ENCODE data around the gene MRPS6.
A peak's percentile ranks its signal among the peaks of the same experiment; 100 is the strongest.

The MRPS6 gene

GRCh38 chr21:34073032-34073748 lies at the start of gene MRPS6, which contains the start of gene SLC5A3:
TSS of gene MRPS6 (plus strand) at chr21:34073578. CDS start at chr21:34073701, 123 bp downstream.
TSS of gene SLC5A3 (plus strand) at chr21:34073578. CDS start at chr21:34095199, 21,621 bp downstream.
- H3K4me1 ChIP-seq (ENCODE audit: control insufficient read depth in 1 of 2, insufficient read depth in 1 of 2, low read depth in 1 of 2, low read length in 1 of 2), result peaks cover 29 to 35% of the 10 kb centered on the region in 2 experiments
- peaks cover 7% of the 10 kb centered on the region for H3K27me3 ChIP-seq
- H3K27ac ChIP-seq, result peak within 1 kb of the TSS; percentile 86
- H3K36me3 ChIP-seq, result no peaks in the 10 kb centered on the region
- H3K4me3 ChIP-seq (ENCODE audit: low read depth in 1 of 2, low read length in 1 of 2), result peak within 1 kb of the TSS; percentile 73 to 81
- no peaks in the 10 kb centered on the region for H3K9me3 ChIP-seq
- TF ChIP-seq, protein P1, sequence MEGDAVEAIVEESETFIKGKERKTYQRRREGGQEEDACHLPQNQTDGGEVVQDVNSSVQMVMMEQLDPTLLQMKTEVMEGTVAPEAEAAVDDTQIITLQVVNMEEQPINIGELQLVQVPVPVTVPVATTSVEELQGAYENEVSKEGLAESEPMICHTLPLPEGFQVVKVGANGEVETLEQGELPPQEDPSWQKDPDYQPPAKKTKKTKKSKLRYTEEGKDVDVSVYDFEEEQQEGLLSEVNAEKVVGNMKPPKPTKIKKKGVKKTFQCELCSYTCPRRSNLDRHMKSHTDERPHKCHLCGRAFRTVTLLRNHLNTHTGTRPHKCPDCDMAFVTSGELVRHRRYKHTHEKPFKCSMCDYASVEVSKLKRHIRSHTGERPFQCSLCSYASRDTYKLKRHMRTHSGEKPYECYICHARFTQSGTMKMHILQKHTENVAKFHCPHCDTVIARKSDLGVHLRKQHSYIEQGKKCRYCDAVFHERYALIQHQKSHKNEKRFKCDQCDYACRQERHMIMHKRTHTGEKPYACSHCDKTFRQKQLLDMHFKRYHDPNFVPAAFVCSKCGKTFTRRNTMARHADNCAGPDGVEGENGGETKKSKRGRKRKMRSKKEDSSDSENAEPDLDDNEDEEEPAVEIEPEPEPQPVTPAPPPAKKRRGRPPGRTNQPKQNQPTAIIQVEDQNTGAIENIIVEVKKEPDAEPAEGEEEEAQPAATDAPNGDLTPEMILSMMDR (IDR thresholded peaks at IDR 0.05), result peak; percentile 9

DNA sequence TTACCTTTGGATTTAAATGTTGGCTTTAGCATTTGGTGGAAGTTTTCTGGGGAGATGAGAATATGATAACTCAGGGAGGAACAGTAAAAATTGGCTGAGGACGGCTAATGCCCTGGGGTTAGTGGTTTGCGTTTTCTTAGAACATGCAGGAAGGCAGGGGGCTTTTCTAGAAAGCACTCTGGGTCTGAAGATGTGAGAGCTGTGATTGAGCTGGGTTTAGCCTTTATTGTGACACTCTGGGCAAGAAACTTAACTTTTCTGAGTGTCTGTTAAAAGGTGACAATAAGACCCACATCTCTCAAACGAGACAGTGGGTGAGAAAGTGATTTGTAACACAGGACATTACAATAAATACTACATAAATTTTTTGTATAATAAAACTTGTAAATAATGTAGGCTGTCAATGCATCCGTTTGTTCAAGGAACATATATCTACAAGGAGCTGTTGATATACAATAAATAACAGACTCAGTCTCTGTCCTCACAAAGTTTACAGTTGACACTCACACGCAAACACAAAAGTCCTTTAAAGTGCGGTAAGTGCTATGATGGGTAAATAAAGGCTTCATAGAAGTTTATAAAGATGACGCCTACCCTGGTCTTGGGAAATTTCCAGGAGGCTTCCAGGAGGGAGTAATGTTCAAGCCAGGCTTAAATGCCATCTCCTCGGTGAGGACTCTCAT lies 49.5 kb upstream of the MRPS6 start:
- TF ChIP-seq, protein P1 (IDR thresholded peaks at IDR 0.05), result no peak
- Histone ChIP-seq H3K36me3 (no peaks in the 10 kb centered on the region), H3K27ac (no peak overlapping the region), H3K27me3 (no peaks in the 10 kb centered on the region), H3K9me3 (no peaks in the 10 kb centered on the region), H3K4me3 (ENCODE audit: low read depth in 1 of 2, low read length in 1 of 2) (no peak overlapping the region), H3K4me1 (ENCODE audit: control insufficient read depth in 1 of 2, insufficient read depth in 1 of 2, low read depth in 1 of 2, low read length in 1 of 2) (peaks cover 10 to 29% of the 10 kb centered on the region in 2 experiments)

GRCh38 chr21:34024374-34024693 lies 49.0 kb upstream of the MRPS6 start:
- TF ChIP-seq, protein P1 (IDR thresholded peaks at IDR 0.05), result no peak
- Histone ChIP-seq H3K27ac (no peak overlapping the region), H3K9me3 (no peaks in the 10 kb centered on the region)

DNA sequence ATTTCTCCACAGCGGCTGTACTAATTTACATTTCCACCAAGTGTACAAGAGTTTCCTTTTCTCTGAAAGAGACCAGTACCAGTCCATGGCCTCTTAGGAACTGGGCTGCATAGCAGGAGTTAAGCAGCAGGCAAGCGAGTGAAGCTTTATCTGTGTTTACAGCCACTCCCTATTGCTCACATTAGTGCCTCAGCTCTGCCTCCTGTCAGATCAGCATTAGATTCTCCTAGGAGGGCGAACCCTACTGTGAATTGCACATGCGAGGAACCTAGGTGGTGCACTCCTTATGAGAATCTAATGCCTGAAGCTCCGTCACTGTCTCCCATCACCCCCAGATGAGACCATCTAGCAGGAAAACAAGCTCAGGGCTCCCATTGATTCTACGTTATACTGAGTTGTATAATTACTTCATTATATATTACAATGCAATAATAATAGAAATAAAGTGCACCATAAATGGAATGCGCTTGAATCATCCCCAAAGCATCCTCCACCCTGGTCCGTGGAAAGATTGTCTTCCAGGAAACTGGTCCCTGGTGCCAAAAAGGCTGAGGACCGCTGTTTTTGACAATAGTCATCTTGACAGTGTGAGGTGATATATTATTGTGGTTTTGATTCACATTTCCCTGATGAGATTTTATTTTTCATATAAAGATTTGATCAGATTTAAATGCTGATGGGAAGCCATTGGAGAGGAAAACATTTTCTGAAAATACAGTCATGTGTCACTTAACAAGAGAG lies 45.5 kb upstream of the MRPS6 start:
- Histone ChIP-seq H3K27ac (no peak overlapping the region), H3K4me1 (ENCODE audit: control insufficient read depth in 1 of 2, insufficient read depth in 1 of 2, low read depth in 1 of 2, low read length in 1 of 2) (peaks cover 0 to 5% of the 10 kb centered on the region in 2 experiments), H3K4me3 (ENCODE audit: low read depth in 1 of 2, low read length in 1 of 2) (no peak overlapping the region), H3K9me3 (no peaks in the 10 kb centered on the region), H3K36me3 (no peaks in the 10 kb centered on the region), H3K27me3 (no peaks in the 10 kb centered on the region)
- TF ChIP-seq, protein P1 (IDR thresholded peaks at IDR 0.05), result no peak

More at GRCh38 chr21:34024374-34024693, 49.0 kb upstream of the MRPS6 start:
- peaks cover 10 to 29% of the 10 kb centered on the region in 2 experiments for H3K4me1 ChIP-seq (ENCODE audit: control insufficient read depth in 1 of 2, insufficient read depth in 1 of 2, low read depth in 1 of 2, low read length in 1 of 2)
- no peak overlapping the region for H3K4me3 ChIP-seq (ENCODE audit: low read depth in 1 of 2, low read length in 1 of 2)
- H3K36me3 ChIP-seq, result no peaks in the 10 kb centered on the region
- no peaks in the 10 kb centered on the region for H3K27me3 ChIP-seq

DNA sequence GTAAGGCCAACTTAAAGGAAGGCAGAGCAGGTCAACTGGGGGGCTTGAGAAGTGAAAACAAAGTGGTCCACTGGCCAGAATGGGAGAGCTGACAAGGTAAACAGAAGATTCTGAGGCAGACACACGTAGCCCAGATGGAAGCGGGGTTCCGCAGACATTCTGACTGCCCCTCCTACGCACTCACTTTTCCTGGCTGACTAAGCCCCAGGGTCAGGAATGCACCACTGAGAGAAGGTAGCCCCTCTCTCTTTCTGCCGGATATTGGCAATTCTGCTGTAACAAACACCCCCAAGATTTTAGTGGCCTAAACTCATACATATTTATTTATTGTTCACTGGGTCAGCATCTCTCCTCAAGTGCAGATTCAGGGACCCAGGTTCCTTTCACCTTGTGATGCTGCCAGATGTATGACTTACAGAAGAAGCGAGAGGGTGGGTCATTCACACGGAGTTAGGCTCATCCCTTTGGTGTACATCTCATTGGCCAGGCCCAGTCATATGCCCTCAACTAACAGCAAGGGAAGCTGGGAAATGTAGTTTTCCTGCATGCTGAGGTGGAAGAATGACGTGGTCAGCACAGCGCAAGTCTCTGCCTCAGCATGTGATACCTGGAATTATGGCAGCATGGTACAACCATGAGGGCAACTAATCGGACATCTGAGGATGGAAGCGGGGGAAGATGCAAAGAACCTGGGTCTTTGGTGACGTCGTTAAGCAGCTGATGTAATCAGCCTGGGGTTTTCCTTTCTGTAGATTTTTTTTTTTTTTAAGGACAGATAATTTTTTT lies 43.4 kb upstream of the MRPS6 start:
- Histone ChIP-seq H3K27ac (no peak overlapping the region), H3K36me3 (no peaks in the 10 kb centered on the region), H3K27me3 (no peaks in the 10 kb centered on the region), H3K9me3 (no peaks in the 10 kb centered on the region), H3K4me3 (ENCODE audit: low read depth in 1 of 2, low read length in 1 of 2) (no peak overlapping the region), H3K4me1 (ENCODE audit: control insufficient read depth in 1 of 2, insufficient read depth in 1 of 2, low read depth in 1 of 2, low read length in 1 of 2) (no peaks in the 10 kb centered on the region)
- TF ChIP-seq, protein P1 (IDR thresholded peaks at IDR 0.05), result no peak

All from neutrophil (primary cell).